NCI-H2107 treated with DMSO at 0.1 percent for 48 hours (cell line): ENCODE data around the gene GJD2.

ENCODE experiments used
- DNase-seq: peaks from one replicate; lab custom pipeline; 2025; ENCODE audit not compliant: unreplicated experiment; lab: John Stamatoyannopoulos, UW

Gene GJD2

DNA sequence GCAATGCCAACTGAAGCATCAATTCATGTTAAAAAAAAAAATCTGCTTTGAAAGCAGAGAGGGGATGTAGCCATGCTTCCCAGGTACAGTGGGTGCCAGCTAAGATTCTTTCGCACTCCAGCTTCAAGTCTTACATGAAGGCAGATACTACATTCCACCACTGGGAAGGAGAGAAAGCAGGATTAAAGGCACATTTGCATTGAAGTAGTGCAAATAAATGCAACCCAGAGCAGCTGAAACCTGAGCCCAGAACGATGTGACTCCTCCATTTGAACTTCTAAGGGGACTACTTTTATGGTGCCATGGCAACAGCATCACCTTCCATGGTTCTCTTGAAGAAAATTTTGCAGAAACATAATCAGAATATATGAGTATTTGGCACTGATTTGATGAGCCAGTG, 19.1 kb upstream of the GJD2 start:
- no peak for DNase-seq

DNA sequence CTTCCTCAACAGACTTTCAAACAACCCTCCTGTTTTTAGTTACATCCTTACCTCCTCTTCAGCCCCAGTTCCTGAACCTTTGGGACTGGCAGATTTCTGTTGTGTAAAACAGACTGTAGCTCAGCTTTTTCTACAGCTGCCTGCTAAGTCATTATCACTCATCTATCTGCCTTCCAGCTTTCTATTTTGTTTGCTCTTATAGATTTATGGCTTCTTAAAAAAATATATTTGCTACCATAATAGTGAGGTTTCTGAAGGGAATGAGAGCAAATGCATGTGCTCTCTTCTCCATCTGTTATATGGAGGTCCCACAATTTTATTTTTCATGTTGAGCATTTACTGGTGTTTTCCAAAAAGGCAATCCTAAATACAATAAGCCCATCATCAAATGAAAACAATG, 18.2 kb upstream of the GJD2 start:
- no peak for DNase-seq

DNA sequence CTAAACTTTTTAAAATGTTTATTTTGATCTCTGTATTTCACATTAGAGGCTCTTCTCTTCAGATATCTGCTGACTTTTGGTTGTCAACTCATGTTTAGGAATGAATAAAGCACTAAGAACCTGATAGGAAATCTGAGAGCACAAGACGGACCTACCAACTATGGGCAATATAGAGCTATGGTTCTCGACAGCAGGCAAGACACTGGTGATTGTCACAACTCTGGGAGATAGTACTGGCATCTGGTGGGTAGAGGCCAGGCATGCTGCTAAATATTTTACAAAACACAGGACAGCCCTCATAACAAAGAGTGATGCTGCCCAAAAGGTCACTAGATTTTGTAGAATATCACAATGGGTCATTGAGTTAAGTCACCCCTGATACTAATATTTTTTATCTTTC, 17.5 kb upstream of the GJD2 start:
- no peak for DNase-seq

- no peak for DNase-seq
Observed at GRCh38 chr15:34769711-34770110, 14.9 kb upstream of the GJD2 start.

DNA sequence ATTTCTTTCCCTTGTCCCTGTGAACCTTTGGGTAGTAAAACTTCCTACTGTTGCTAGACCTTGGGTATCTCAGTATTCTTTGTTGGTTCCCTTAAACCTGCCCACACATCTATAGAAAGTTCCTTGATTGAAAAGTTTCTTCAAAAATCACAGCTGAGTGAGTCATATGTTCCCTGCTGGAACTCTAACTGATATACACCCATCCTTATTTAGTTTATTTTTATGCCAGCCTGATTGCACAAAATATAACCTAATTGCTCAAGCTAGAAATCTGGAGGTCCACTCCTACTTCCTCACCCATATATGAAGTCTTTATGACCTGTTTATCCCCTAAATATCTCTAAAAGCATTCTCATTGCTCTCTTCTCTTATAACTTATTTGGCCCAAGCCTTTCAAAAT, 13.7 kb upstream of the GJD2 start:
- DNase-seq = no peak

GRCh38 chr15:34765741-34766140, 10.9 kb upstream of the GJD2 start:
- DNase-seq = no peak

GRCh38 chr15:34760909-34761308, 6.1 kb upstream of the GJD2 start:
- no peak for DNase-seq

- no peak for DNase-seq
Observed at GRCh38 chr15:34759992-34760391, 5.2 kb upstream of the GJD2 start.

GRCh38 chr15:34759347-34759746, 4.5 kb upstream of the GJD2 start:
- no peak for DNase-seq

- no peak for DNase-seq
Observed at GRCh38 chr15:34757262-34757661, 2.5 kb upstream of the GJD2 start.

DNA sequence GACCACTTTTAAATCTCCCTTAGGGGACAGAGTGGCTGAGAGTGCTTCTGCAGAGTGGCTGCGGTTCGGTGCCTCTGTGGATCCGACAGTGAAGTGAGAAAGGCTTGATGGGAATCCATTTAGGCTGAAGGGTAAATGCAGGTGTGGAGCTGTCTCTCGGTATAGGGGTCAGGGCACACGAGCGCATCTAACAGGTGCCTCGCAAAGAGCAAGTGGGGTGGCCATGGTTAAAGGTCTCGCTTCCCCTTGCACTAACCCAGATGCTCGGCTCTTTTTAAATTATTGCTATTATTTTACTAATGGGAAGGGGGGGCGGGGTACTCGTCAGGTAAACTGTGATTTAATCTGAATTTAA, 598 bp upstream of the GJD2 start:
- no peak for DNase-seq

DNA sequence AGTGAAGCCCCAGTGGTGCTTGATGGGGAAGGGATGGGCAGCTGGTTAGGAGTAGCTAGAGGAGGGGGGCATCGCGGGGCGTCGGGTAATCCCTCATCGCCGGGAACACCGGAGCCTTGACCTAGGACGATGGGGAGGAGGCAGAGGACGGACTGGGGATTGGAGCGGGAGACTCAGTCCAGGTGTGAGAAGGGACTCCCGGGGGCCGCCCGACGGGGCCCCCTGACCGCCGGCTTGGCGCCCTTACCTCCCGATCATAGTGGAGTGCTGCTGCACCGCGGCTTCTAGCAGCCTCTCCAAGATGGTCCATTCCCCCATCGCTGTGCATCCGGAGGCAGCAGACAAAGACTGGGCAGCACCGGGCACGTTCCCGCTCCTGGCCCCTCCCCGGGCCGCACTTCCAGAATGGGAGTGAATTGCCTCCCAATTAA, 612 bp downstream of the GJD2 start:
- no peak for DNase-seq

- DNase-seq = no peak
Observed at GRCh38 chr15:34753236-34753894, 1.4 kb downstream of the GJD2 start.

- DNase-seq = no peak
Observed at GRCh38 chr15:34749691-34750090, 5.1 kb downstream of the GJD2 start.

DNA sequence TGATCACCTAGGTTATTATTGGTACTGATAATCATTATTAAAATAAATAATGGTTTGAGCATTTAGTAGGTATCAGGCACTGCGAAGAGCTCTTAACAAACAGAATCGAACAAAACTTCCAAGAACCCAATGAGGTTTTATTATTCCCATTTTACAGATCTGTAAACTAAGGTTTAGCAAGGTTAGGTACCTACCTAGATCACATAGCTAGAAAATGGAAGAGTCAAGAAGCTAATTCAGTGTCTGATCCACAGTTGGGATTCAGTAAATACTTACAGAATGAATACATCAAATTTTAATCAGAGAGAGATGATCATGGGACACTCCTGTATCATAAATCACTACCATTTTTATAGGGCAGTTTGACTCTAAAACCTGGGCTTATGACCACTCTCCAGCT, 15.5 kb downstream of the GJD2 start:
- no peak for DNase-seq

DNA sequence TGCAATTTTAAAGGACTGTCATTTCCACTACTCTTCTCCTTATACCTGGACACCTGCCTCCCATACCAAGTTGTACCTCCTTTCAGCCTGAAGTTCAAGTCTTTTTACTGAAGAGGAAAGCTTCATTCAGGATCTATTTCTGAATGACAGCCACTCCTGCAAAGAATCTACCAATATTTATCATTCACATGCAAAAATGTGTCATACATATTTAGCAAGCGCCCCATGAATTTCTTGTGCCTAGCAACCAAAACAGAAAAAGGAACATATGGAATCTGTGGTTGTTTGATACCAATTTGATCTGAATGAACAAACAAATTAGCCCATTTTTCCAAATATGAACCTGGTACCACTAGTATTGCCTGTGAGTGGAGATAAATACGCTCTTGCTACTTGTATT, 16.8 kb downstream of the GJD2 start:
- DNase-seq = no peak

DNA sequence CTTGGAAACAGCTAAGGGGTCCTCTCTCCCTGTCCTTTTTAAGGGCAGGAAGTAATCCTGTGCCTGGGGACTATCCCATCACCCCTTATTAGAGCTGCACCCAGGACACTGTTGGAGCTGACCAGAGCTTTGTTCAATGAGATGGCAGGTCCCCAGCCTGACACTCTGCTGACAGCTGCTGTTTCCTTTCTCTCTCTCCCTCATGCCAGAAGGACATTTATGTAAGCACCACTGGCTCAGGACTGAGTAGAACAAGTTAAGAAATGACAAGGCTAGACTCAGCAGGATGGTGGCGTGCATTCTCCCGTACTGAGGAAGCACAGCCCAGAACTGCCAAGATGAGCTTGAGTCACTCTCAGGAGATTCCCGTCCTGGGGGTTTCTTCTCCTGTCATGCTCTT, 17.3 kb downstream of the GJD2 start:
- no peak for DNase-seq

- DNase-seq = no peak
Observed at GRCh38 chr15:34734303-34734702, 20.5 kb downstream of the GJD2 start.

- DNase-seq = no peak
Observed at GRCh38 chr15:34733621-34734020, 21.2 kb downstream of the GJD2 start.

- DNase-seq = no peak
Observed at GRCh38 chr15:34732430-34732829, 22.4 kb downstream of the GJD2 start.

DNA sequence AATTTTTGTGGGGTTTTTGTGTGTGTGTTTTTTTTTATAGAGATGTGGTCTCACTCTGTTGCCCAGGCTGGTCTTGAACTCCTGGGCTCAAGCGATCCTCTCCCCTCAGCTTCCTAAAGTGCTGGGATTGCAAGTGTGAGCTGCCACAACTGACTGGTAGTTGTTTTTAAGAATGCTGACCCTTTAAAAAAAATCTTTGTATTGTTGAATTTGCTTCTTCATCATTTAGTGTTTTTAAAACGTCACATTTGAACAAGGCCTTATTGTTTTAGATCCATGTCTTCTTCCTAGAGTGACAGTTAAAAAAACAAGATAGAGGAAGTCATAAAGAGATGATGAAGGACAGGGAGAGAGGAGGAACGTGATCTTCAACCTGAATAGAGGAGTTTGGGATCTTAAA, 24.1 kb downstream of the GJD2 start:
- DNase-seq = no peak

DNA sequence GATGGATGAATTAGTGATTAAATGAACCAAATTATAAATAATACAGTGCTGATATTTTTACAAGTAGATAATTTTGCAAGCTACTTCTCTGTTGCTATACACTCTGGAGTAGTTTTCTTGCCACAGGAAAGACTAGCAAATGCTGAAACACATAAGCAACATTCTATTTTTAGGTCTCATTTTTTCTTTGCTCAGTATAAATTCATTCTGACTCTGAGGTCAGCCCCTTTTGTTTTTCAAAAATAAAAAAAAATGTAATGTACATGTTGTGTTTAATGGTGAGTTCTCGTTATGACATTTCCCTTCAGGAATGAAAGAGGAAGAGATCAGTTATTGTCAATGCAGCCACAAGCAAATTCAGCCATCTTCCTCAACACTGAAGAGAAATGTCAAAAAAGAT, 24.9 kb downstream of the GJD2 start:
- DNase-seq = no peak

DNA sequence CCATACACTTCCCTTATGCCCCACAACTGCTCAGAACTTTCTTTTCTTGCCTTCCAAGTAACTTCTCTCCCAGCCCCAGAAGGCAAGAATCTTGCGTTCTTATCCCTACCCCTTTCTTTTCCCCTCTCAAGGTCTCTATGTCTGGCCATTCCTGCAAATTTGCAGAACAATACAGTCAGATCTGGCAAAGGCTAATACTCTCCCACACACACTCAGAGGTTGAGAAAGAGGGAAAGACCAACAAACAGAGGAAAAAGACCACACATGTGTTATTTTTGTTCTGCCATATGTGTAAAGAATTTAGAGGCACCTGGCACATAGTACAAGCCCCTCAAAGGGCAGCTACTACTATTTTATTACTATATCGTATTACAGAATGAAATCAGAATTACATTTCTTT, 25.7 kb downstream of the GJD2 start:
- no peak for DNase-seq
